Activated CD4-positive, alpha-beta T cell treated with anti-CD3 and anti-CD28 coated beads, Interleukin-2, amount 10 ng/mL, durations not matched to agents 24 days and 14 days (primary cell): ENCODE measurements around the gene CCDC175. TPM values are rescaled to one million over a fixed set of nuclear protein-coding genes. Genes with fewer than 3 reads are reported as not detected.

Experiments
- DNase-seq: peaks from one replicate; pipeline ENCODE4 v3.0.0; 2022
- H3K27ac Mint-ChIP-seq: one replicate; pipeline ENCODE4 v1.8.0; 2022; ENCODE audit warnings: mild to moderate bottlenecking, mixed read lengths
- H3K27me3 Mint-ChIP-seq: one replicate; pipeline ENCODE4 v1.8.0; 2022; ENCODE audit warnings: mixed read lengths
- H3K36me3 Mint-ChIP-seq: one replicate; pipeline ENCODE4 v1.8.0; 2022; ENCODE audit warnings: low read depth, mild to moderate bottlenecking, mixed read lengths
- H3K4me1 Mint-ChIP-seq: one replicate; pipeline ENCODE4 v1.8.0; 2021; ENCODE audit warnings: mixed read lengths
- H3K4me3 Mint-ChIP-seq: one replicate; pipeline ENCODE4 v1.8.0; 2022; ENCODE audit warnings: mild to moderate bottlenecking, moderate library complexity, mixed read lengths
- H3K9me3 Mint-ChIP-seq: one replicate; pipeline ENCODE4 v1.8.0; 2021; ENCODE audit warnings: mixed read lengths
- intact Hi-C: fragments of 100-400 bp; cut with micrococcal nuclease; formaldehyde crosslinking; loops from one replicate; pipeline ENCODE4 v1.15.1; 2023
- total RNA-seq: library from RNA; stranded (reverse); gene quantifications from 2 replicates; pipeline ENCODE4 v1.2.3, GENCODE V29; 2022

CCDC175 gene
- total RNA-seq, 1 donor from 2014 or later = not detected

GRCh38 chr14:59463787-59464485, 112.7 kb downstream of the CCDC175 start:
- H3K9me3 Mint-ChIP-seq = no peaks in the 10 kb centered on the region
- peaks cover 6% of the 10 kb centered on the region for H3K4me1 Mint-ChIP-seq
- peaks cover 2% of the 10 kb centered on the region for H3K36me3 Mint-ChIP-seq
- no peak for DNase-seq
- H3K27ac Mint-ChIP-seq = peak overlapping the region; percentile 80
- intact Hi-C loops = loop anchor here (1.0 kb wide), 1 partner anchor 20 kb away; the partner anchor contains the start of genes JKAMP and L3HYPDH
- H3K4me3 Mint-ChIP-seq = peak overlapping the region; percentile 86
- peaks cover 15% of the 10 kb centered on the region for H3K27me3 Mint-ChIP-seq

- no peak overlapping the region for H3K4me3 Mint-ChIP-seq
- intact Hi-C loops = no loop called here
- peaks cover 6% of the 10 kb centered on the region for H3K4me1 Mint-ChIP-seq
- peaks cover 15% of the 10 kb centered on the region for H3K27me3 Mint-ChIP-seq
- H3K36me3 Mint-ChIP-seq = peaks cover 4% of the 10 kb centered on the region
- DNase-seq = no peak
- H3K27ac Mint-ChIP-seq = no peak overlapping the region
- H3K9me3 Mint-ChIP-seq = no peaks in the 10 kb centered on the region
These were observed 114.7 kb downstream of the CCDC175 start for GRCh38 chr14:59461891-59462290.

GRCh38 chr14:59460378-59460777, 116.2 kb downstream of the CCDC175 start:
- DNase-seq = no peak
- Mint-ChIP-seq H3K9me3 (no peaks in the 10 kb centered on the region), H3K36me3 (peaks cover 13% of the 10 kb centered on the region), H3K27me3 (peaks cover 12% of the 10 kb centered on the region), H3K4me3 (no peak overlapping the region), H3K4me1 (peaks cover 4% of the 10 kb centered on the region), H3K27ac (no peak overlapping the region)
- intact Hi-C loops = no loop called here

- intact Hi-C loops = no loop called here
- H3K9me3 Mint-ChIP-seq = no peaks in the 10 kb centered on the region
- H3K27ac Mint-ChIP-seq = no peak overlapping the region
- H3K4me1 Mint-ChIP-seq = no peaks in the 10 kb centered on the region
- H3K4me3 Mint-ChIP-seq = no peak overlapping the region
- no peak for DNase-seq
- H3K36me3 Mint-ChIP-seq = peaks cover 13% of the 10 kb centered on the region
- H3K27me3 Mint-ChIP-seq = peaks cover 11% of the 10 kb centered on the region
These were observed 118.1 kb downstream of the CCDC175 start for GRCh38 chr14:59458486-59458885.

GRCh38 chr14:59455411-59455810, 121.2 kb downstream of the CCDC175 start:
- H3K27ac Mint-ChIP-seq = no peak overlapping the region
- no peaks in the 10 kb centered on the region for H3K4me1 Mint-ChIP-seq
- no peaks in the 10 kb centered on the region for H3K9me3 Mint-ChIP-seq
- H3K36me3 Mint-ChIP-seq = peaks cover 13% of the 10 kb centered on the region
- intact Hi-C loops = no loop called here
- H3K4me3 Mint-ChIP-seq = no peak overlapping the region
- no peak for DNase-seq
- peaks cover 5% of the 10 kb centered on the region for H3K27me3 Mint-ChIP-seq

Other genes starting within 250 kb of the CCDC175 start
- gene GPR135, start 111.4 kb downstream of the CCDC175 start, total RNA-seq = 1.8 and 2.0 TPM in 2 replicates
- gene L3HYPDH, start 92.4 kb downstream of the CCDC175 start, total RNA-seq = 20.8 TPM in 2 replicates
- gene JKAMP, start 92.3 kb downstream of the CCDC175 start, total RNA-seq = 27.9 and 28.6 TPM in 2 replicates